ENCODE data around the gene TMIE. TPM values are rescaled to one million over a fixed set of nuclear protein-coding genes. Genes with fewer than 3 reads are reported as not detected.
A peak's percentile ranks its signal among the peaks of the same experiment; 100 is the strongest.

The TMIE gene
- total and polyA plus RNA-seq, 2 of the 13 experiments (the other 11 are each of a cell fraction or from before 2014, with no cell fraction given) = not detected

DNA sequence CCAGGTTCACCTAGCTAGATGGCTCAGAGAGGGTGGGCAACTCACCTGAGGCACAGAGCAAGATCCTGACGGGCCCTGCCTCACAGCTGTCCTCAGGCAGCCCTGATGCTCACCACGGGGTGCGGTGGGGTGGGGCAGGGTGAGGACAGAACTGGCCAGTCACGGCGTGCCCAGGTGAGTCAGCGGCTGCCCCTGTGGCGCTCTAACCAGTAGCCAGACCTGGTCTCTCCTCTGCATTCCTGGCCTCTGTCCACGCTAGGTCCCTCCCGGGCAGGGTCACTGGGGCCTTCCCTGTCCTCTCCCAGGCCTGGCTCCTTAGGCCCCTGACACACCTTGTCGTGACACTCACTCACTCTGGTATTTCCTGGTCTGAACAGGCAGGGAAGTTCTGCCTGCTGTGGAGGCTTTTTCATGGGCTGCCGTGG is 8.6 kb upstream of the TMIE start:
- ChIA-PET POLR2A (no interaction called here), CTCF (ENCODE audit: low intra/inter-chr PET ratio, low total read pairs) (no interaction called here)
- Histone ChIP-seq H3K9me3 (ENCODE audit: low read length) (no peaks in the 10 kb centered on the region), H4K20me1 (ENCODE audit: insufficient read depth, low read length) (no peaks in the 10 kb centered on the region), H3K9ac (ENCODE audit: insufficient read depth, low read depth, low read length) (no peak overlapping the region), H3K4me3 (replicated peaks in 1 of 3; ENCODE audit: insufficient read depth in 1 of 3, low read depth in 2 of 3, low read length in 3 of 3) (no peak overlapping the region), H3K36me3 (replicated peaks in 1 of 2; ENCODE audit: control insufficient read depth in 1 of 2, insufficient read depth in 2 of 2, low read length in 2 of 2) (no peaks in the 10 kb centered on the region), H3K79me2 (ENCODE audit: insufficient read depth, low read length) (no peaks in the 10 kb centered on the region), H3K27me3 (ENCODE audit: control insufficient read depth in 1 of 2, insufficient read depth in 2 of 2, low read length in 2 of 2) (peaks cover 0 to 18% of the 10 kb centered on the region in 2 experiments; a peak in 2 of 5 replicates), H3K4me1 (ENCODE audit: insufficient read depth, low read length) (no peaks in the 10 kb centered on the region), H3K27ac (ENCODE audit: extremely low read length, insufficient read depth, low read length) (no peak overlapping the region), H2AFZ (ENCODE audit: low read length) (no peak overlapping the region), H3K4me2 (ENCODE audit: low read depth, low read length) (no peak overlapping the region)
- TF ChIP-seq ZNF768 (CRISPR knock-in tag; IDR thresholded peaks at IDR 0.05) (peak; percentile 68), XRCC5 (optimal IDR thresholded peaks at IDR 0.05; ENCODE audit: low read length) (no peak), CC2D1A (CRISPR knock-in tag; IDR thresholded peaks at IDR 0.05) (no peak), ZBTB1 (CRISPR knock-in tag; IDR thresholded peaks at IDR 0.05; ENCODE audit: borderline replicate concordance) (no peak)
- TF ChIP-seq, protein P1, sequence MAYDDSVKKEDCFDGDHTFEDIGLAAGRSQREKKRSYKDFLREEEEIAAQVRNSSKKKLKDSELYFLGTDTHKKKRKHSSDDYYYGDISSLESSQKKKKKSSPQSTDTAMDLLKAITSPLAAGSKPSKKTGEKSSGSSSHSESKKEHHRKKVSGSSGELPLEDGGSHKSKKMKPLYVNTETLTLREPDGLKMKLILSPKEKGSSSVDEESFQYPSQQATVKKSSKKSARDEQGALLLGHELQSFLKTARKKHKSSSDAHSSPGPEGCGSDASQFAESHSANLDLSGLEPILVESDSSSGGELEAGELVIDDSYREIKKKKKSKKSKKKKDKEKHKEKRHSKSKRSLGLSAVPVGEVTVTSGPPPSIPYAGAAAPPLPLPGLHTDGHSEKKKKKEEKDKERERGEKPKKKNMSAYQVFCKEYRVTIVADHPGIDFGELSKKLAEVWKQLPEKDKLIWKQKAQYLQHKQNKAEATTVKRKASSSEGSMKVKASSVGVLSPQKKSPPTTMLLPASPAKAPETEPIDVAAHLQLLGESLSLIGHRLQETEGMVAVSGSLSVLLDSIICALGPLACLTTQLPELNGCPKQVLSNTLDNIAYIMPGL (CRISPR knock-in tag; IDR thresholded peaks at IDR 0.05; ENCODE audit: borderline replicate concordance in 1 of 2, low read depth in 1 of 2) = no peak
- TF ChIP-seq, protein P2, sequence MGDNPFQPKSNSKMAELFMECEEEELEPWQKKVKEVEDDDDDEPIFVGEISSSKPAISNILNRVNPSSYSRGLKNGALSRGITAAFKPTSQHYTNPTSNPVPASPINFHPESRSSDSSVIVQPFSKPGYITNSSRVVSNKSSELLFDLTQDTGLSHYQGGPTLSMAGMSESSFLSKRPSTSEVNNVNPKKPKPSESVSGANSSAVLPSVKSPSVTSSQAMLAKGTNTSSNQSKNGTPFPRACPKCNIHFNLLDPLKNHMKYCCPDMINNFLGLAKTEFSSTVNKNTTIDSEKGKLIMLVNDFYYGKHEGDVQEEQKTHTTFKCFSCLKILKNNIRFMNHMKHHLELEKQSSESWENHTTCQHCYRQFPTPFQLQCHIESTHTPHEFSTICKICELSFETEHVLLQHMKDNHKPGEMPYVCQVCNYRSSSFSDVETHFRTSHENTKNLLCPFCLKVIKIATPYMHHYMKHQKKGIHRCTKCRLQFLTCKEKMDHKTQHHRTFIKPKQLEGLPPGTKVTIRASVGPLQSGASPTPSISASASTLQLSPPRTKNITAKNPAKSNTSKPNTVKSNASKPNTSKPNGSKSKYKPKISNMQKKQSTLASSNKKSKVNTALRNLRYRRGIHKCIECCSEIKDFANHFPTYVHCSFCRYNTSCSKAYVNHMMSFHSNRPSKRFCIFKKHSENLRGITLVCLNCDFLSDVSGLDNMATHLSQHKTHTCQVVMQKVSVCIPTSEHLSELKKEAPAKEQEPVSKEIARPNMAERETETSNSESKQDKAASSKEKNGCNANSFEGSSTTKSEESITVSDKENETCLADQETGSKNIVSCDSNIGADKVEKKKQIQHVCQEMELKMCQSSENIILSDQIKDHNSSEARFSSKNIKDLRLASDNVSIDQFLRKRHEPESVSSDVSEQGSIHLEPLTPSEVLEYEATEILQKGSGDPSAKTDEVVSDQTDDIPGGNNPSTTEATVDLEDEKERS (CRISPR knock-in tag; IDR thresholded peaks at IDR 0.05) = no peak
- WGBS (ENCODE audit: low lambda C conversion rate) = 21% methylated on average over 6 of the region's 11 CpGs
- no TSS peak for BruUV-seq (replicated peaks)
- no peak; the same call in 2 of the 3 replicates for ATAC-seq
- in situ Hi-C loops (cut with HindIII; ENCODE audit: extremely low pct_ligation_motif_present, low pct_unique_long_range_greater_than_20kb) (no loop called here), intact Hi-C loops (cut with micrococcal nuclease; ENCODE audit: unreplicated experiment) (no loop called here)
- DNase-seq (ENCODE audit: low spot score) = no peak
- FAIRE-seq = no peak
